HG03064 (cell line): Measurements from ENCODE around the gene CACNA1G.

Experiments
- ATAC-seq: cut with Tn5 transposase; IDR thresholded peaks from one replicate; pipeline ENCODE4 v1.9.1; 2021; ENCODE audit warnings: low read depth; ENCODE audit not compliant: unreplicated experiment

CACNA1G gene

DNA sequence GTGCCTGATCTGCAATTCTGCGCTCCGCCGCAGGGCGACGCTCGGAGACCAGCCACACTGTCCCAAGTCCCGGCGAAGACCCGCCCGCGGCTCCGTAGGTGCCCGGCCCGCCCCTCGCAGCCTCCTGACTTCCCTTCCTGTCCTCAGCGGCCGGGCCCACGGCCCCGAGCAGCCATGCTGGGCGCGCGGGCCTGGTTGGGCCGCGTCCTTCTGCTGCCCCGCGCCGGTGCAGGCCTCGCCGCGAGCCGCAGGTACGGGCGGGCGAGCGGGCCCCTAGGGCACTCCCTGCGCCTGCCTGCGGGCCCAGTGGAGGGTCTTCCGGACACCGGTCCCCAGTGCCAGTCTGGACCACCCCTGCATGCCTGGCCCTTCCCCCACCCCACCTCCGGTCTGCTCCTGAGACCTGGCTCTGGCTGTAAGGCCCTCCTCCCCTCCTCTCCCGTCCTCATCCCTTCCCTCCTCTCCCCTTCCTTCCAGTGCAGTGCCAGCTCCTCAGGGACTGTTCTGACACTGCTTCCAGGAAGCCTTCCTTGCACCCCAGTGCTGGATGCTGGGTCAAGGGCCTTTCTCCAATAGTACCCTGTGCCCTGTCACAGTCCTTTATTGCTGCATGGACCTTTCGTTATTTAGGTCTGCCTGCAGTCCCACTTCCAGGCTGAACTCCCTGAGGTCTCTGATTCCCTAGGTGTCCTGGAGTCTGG is 13.3 kb upstream of the CACNA1G start, which contains the start of gene SPATA20:
TSS of gene SPATA20 (plus strand) at position 140 of the 701 bp plus-strand sequence. CDS start at position 175, 35 bp downstream.
- peak; percentile 68 for ATAC-seq

DNA sequence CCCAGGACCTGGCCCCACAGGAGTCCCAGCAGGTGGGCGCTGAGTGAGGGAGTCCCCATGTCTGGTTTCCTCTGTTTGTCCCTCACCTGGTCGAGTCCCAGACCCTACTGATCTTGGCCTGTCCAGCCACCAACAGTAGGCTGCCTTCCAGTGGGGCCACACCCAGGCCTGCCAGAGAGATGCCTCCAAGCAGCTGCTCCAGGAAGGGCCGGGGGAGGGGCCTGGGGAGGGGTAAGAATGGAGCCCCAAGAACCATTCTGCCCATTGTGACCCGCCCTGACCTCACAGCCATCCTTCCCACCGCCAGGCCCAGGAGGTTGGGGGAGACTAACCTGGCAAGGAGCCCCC is 12.8 kb upstream of the CACNA1G start:
- no peak for ATAC-seq

DNA sequence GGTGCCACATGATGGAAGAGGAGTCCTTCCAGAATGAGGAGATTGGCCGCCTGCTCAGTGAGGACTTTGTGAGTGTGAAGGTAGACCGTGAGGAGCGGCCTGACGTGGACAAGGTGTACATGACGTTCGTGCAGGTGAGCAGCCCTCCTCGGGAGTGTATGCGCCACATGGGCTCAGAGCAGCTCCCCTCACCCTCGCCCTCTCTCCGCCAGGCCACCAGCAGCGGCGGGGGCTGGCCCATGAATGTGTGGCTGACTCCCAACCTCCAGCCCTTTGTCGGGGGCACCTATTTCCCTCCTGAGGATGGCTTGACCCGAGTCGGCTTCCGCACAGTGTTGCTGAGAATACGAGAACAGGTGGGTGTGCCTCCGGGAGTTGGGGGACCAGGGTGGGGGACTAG is 11.7 kb upstream of the CACNA1G start:
- ATAC-seq: no peak

DNA sequence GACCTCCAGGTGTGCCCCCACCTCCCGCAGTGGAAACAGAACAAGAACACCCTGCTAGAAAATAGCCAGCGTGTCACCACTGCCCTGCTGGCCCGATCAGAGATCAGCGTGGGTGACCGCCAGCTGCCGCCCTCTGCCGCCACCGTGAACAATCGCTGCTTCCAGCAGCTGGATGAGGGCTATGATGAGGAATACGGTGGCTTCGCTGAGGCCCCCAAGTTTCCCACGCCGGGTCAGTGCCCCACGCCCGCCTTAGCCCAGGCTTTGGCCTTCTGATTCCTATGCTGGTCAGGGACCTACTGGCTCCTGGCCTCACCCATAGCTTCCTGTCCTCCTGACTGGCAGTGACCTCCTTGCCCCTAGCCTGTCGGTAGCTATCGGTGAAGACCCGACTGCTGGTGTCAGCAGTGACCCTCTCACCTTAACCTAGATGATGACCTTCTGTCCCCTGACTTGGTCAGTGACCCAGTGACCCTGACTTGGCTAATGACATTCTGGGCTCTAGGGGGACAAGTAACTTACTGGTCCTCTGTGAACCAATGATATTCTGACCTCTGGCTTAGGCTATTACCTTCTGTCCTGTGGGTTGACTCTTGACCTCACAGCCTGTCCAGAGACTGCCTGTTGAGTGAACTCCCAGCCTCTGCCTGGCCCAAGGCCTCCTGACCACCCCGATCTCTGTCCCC is 11.1 kb upstream of the CACNA1G start:
- ATAC-seq: no peak

DNA sequence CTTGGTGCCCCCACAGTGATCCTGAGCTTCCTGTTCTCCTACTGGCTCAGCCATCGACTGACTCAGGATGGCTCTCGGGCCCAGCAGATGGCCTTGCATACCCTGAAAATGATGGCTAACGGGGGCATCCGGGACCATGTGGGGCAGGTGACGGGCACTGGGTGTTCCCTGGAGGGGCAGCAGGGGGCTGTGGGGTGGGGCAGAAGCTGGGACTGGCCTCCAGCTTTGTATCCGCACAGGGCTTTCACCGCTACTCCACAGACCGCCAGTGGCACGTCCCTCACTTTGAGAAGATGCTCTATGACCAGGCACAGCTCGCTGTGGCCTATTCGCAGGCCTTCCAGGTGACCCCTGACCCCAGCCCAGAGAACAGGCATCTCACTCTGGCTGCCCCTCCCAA is 10.5 kb upstream of the CACNA1G start:
- no peak for ATAC-seq

DNA sequence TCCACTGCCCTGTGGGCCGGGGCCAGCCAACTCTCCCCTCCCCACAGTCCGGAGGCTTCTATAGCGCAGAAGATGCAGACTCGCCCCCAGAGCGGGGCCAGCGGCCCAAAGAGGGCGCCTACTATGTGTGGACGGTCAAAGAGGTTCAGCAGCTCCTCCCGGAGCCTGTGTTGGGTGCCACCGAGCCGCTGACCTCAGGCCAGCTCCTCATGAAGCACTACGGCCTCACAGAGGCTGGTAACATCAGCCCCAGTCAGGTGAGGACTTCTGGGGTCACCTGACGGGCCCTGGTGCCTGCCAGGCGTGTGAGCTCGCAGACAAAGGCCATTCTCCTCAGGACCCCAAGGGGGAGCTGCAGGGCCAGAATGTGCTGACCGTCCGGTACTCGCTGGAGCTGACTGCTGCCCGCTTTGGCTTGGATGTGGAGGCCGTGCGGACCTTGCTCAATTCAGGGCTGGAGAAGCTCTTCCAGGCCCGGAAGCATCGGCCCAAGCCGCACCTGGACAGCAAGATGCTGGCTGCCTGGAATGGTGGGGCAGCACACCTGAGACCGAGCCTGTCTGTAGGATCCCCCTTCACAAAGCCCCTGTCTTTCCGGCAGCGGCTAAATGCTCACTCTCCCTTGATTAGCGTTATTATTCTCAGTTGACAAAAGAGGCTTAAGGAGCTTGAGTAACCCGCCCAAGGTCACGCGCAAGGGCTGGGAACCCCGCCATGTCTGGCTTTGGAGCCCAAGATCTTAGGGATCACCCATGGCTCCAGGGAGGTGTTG is 9.7 kb upstream of the CACNA1G start:
- no peak for ATAC-seq

DNA sequence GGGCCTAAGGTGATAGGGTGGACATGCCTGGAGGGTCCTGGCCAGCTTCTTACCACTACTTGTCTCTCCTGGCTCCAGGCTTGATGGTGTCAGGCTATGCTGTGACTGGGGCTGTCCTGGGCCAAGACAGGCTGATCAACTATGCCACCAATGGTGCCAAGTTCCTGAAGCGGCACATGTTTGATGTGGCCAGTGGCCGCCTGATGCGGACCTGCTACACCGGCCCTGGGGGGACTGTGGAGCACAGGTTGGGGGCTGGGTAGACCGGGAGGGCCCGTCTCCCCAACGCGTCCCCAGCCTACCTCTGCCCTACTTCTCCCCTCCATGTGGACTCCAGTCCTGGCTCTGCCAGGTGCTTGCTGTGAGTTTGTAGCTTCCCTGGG is 9.1 kb upstream of the CACNA1G start:
- ATAC-seq: no peak

DNA sequence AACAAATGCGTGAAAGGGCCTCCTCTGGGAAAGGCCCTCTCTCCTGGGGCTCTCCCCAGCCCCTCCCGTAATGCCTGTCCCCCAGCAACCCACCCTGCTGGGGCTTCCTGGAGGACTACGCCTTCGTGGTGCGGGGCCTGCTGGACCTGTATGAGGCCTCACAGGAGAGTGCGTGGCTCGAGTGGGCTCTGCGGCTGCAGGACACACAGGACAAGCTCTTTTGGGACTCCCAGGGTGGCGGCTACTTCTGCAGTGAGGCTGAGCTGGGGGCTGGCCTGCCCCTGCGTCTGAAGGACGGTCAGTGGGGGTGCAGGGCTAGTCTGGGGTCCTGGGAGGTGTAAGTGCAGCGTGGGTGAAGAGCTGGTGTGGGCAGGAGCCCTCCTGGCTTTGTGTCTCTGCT is 8.6 kb upstream of the CACNA1G start:
- no peak for ATAC-seq

DNA sequence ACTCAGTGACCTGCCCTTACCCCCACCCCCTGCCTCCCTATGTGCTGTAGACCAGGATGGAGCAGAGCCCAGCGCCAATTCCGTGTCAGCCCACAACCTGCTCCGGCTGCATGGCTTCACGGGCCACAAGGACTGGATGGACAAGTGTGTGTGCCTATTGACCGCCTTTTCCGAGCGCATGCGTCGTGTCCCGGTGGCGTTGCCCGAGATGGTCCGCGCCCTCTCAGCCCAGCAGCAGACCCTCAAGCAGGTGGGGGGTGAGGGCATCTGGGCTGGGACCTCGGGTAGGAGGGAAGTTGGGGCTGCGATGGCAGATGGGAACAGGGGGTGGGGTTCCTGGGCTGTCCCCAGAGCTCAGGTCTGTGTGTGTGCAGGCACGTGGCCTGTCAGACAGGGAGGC is 6.3 kb upstream of the CACNA1G start:
- ATAC-seq: no peak

DNA sequence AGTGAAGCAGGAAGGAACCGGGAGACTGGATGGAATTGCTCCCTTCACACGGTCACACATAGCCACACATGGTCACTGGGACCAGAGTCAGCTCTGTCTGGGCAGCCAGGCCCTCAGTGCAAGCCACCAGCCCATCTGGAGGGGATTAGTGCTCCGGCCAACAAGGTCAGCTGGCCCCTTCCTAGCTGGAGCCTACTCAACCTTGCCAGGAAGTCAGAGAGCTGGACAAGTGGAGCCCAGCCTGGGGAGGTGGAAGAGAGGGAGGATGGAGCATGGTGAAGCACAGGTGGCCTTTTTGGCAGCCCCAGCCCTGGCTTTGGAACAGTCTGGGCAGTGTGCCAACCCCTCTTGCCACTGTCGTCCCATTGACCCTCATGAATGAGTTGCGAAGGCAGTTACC is 3.7 kb upstream of the CACNA1G start:
- ATAC-seq: no peak

DNA sequence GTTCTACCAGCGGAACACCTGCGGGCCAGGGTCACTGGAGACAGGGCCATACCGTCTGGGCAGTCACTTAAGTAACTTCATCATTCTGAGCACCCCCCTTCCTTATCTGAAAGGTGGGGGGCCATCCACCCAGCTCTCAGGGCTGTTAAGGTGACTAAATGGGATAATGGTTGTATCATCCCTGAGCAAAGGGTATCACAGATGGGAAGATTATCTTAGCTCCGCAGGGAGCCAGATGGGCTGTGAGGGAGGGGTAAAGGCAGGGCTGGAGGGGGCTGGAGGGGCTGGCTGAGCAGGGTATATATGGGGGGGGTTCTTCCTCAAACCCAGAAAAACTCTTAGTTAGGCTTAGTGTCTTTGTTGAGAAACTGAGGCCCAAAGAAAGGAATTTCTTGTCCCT is 2.9 kb upstream of the CACNA1G start:
- no peak for ATAC-seq

DNA sequence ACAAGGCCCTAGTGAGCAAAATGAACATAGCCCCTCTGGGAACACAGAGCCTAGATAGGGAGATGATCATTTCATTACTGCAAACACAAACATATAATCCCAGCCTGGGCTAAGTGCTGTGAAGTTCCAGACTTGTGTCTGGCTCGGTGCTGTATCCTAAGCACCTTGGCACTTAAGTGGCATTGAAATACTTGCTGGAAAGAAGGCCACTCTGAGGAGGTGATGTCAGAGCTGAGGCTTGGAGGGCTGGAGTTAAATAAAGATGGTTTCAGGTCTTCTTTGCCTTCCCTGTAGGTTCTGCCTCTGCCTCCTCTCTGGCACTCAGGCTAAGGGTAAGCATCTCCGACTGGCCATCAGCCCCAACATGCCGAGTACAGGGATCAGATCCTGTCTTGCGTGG is 2.4 kb upstream of the CACNA1G start:
- ATAC-seq: no peak

DNA sequence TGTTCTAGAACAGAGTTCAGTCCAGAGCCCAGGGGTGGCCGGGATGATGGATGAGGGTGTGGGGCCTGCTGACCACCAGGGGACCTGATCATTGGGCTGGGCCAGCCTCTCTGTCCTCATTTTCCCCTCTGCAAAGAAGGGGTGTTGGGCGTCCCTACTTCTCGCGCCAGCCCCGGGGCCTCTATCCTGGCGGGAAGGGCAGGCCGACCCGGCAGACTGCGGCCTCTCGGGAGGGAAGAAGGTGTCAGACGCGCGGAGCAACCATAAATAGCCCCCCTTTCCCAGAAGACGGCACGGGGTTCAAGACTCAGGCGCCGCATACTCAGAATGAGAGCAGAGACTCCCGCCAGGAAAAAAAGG is 2.0 kb upstream of the CACNA1G start:
- no peak for ATAC-seq

DNA sequence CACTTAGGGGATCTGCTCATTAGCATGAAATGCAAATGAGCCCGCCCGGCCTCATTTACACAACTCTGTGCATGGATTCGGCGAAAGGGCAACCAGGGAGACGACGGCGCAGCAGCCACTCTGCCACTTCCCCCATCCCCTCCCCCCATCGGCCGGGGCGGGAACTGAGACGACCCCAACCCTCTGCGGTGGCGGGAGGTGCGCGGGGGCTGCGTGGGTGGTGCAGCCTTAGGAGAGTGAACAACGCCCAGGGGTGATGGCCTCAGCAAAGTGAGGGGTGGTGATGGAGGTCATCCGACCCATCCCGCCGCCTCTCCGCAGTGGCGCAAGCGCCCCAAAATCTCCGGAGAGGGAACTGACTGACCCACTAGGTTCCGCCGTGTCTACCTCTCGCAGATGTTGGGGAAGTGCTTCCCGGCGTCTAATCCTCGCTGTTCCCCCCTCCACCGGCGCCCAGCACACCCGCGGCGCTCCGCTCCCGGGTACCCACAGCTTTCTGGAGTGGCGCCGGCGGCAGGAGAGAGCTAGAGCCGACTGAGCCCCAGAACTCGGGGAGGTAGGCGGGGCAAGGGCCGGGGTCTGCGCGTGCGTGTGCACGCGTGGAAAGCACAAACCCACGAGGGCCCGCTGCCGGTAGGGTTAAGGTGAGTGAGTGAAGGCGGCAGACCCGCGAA is 1.4 kb upstream of the CACNA1G start:
- no peak for ATAC-seq

DNA sequence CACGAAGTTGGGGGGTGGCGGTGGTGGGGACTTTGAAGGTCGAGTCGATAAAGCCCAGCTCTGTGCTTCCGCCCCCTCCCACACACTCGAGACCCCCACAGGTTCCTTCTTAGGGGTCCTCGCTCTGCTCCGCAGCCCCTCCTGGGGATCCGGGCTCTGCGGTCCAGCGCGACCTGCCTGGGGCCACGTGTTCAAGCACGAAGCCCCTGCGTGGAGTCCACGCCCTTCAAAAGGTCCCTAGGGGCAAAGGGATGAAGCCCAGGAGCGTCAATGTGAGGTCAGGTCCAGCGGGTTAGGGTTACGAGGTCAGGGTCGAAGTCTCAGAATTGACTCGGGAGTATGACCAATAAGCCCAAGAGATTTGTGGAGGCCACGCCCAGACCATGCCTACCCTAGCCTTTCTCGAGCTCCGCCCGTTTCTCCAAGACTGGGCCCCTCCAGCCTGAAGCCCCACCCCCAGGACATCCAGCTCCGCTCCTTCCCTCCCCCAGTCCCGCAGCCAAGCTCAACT is 786 bp upstream of the CACNA1G start:
- ATAC-seq: no peak

DNA sequence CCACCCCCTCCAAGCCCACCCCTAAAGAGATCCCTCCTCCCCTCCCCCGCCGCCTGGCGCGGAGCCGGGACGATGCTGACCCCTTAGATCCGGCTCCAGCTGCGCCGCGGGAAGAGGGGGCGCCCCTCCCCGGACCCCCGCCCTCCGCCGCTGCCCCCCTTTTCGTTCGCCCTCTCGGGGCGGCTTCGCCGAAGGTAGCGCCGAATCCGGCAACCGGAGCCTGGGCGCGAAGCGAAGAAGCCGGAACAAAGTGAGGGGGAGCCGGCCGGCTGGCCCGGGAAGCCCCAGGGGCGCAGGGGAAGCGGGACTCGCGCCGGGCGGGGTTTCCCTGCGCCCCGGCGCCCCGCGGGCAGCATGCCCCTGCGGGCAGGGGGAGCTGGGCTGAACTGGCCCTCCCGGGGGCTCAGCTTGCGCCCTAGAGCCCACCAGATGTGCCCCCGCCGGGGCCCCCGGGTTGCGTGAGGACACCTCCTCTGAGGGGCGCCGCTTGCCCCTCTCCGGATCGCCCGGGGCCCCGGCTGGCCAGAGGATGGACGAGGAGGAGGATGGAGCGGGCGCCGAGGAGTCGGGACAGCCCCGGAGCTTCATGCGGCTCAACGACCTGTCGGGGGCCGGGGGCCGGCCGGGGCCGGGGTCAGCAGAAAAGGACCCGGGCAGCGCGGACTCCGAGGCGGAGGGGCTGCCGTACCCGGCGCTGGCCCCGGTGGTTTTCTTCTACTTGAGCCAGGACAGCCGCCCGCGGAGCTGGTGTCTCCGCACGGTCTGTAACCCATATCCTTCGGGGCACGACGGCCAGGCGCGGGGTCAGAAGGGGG is 623 bp downstream of the CACNA1G start:
- no peak for ATAC-seq

DNA sequence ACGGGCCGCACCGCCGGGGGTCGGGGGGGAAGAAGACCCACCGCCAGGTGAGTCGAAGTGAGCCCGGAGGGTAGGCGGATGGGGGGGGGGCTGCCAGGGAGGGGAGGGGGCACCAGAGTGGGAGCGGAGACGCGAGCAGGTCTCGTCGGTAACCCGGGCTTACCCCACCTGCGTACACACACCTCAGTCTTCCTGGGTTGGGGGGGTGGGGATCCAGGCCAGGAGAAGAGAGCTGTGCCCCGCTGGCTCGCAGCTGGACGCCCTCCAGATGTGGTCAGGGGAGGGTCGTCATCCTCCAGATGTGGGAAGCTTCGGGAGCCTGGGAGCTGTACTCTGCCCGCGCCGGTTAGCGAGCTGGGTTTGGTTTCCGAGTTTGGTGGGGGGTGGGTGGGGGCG is 1.2 kb downstream of the CACNA1G start:
- ATAC-seq: no peak

DNA sequence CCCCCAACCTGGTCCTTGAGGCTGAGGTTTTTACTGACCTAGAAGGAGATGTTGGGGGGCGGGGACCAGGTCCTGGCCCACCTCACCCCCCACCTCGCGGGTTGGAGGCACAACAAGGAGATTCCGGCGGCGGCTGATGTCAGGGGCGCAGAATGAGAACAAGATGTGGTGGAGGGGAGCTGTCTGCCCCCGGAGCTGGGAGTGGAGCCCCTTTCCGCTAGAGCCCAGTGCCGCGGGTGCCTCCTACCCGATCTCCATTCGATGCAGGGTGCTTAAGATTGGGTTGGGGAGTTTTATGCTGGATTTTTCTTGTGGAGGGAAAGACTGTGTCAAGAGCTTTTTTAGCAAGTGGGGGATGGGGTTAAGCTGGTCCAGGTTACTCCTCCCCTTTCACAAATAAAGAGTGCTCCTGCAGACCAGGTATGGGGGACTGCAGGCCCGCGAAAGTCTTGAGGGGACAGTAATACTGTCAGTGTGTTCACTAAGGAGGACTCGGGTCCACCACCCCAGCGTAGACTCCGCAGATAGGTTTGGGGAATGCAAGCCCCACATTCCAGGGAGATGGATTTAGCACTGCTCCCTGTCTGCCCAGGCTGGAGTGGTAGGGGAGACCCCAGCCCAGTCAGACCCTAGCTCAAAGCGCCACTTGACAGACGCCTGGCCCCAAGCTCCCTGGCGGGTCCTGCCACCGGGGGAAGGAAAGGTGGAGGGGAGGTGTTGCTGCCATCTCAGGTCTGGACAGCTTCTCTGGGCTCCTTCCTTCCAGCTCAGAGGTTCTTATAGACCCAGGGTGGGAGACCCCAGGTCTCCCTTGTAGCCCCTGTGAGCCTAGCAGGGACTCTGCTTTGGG is 2.0 kb downstream of the CACNA1G start:
- no peak for ATAC-seq

DNA sequence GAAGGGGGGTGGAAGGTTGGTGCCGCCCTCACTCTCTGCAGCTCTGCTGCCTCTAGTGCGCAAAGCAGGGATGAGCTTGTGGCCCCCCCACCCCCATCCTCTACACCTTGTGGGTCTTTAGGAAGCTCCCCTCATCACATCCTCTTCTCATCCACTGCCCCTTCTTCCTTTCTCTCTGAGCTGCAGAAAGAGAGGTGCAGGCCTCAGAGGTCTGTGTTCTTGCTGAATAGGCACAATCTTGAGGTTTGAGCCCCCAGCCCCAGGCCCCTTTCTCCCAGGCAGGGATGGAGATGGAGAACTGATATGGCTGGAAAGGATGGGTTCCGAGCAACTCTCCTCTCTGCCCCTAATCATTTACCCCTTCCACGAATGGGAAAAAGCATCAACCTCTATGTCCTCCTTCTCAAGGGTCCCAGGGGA is 2.6 kb downstream of the CACNA1G start:
- no peak for ATAC-seq
